ENCODE data around the gene WASHC4.

Gene WASHC4, protein sequence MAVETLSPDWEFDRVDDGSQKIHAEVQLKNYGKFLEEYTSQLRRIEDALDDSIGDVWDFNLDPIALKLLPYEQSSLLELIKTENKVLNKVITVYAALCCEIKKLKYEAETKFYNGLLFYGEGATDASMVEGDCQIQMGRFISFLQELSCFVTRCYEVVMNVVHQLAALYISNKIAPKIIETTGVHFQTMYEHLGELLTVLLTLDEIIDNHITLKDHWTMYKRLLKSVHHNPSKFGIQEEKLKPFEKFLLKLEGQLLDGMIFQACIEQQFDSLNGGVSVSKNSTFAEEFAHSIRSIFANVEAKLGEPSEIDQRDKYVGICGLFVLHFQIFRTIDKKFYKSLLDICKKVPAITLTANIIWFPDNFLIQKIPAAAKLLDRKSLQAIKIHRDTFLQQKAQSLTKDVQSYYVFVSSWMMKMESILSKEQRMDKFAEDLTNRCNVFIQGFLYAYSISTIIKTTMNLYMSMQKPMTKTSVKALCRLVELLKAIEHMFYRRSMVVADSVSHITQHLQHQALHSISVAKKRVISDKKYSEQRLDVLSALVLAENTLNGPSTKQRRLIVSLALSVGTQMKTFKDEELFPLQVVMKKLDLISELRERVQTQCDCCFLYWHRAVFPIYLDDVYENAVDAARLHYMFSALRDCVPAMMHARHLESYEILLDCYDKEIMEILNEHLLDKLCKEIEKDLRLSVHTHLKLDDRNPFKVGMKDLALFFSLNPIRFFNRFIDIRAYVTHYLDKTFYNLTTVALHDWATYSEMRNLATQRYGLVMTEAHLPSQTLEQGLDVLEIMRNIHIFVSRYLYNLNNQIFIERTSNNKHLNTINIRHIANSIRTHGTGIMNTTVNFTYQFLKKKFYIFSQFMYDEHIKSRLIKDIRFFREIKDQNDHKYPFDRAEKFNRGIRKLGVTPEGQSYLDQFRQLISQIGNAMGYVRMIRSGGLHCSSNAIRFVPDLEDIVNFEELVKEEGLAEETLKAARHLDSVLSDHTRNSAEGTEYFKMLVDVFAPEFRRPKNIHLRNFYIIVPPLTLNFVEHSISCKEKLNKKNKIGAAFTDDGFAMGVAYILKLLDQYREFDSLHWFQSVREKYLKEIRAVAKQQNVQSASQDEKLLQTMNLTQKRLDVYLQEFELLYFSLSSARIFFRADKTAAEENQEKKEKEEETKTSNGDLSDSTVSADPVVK

DNA sequence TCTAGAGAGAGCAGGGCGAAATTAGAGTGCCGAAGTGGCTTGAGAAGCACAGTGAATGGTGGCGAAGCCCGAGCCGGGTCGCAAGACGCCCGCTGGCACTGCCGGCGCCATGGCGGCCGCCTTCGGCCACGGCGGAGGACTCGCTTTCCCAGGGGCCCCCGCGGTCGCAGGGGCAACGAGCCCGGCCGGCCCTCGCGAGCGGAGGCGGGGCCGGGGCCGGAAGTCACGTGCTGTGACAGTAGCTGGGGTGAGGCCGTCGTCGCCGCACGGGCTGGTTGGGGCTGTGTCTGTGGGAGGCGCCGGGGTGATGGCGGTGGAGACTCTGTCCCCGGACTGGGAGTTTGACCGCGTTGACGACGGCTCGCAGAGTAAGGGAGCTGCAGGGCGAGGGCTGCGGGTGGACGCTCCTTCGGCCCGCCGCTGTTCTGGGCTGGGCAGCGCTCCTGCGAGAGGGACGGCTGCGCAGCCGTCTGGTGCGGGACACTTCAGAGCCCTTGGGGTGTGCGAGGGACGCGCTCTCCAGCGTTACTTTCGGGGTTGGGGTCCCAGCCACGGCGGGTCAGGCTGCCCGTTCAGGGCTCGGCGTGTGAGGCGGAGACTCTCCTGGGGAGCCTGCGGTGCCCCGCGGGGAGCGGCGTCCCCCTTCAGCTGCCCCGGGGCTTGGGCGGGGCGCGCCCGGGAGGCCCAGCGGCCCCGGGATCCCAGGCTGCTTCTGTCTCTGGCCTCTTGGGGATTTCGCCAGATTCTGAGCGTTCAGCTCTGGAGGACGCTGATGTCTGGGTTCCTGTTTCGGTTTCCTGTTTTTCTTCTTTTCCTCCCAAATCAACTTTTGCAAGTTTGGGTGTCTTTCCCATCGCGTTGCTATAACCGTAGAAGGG is at the start of gene WASHC4:
TSS of gene WASHC4 (plus strand) at position 238 of the 878 bp plus-strand sequence. CDS start at position 308, 70 bp downstream.
- peak; percentile 79 to 93 for DNase-seq (ENCODE audit: low read depth in 2 of 2)

DNA sequence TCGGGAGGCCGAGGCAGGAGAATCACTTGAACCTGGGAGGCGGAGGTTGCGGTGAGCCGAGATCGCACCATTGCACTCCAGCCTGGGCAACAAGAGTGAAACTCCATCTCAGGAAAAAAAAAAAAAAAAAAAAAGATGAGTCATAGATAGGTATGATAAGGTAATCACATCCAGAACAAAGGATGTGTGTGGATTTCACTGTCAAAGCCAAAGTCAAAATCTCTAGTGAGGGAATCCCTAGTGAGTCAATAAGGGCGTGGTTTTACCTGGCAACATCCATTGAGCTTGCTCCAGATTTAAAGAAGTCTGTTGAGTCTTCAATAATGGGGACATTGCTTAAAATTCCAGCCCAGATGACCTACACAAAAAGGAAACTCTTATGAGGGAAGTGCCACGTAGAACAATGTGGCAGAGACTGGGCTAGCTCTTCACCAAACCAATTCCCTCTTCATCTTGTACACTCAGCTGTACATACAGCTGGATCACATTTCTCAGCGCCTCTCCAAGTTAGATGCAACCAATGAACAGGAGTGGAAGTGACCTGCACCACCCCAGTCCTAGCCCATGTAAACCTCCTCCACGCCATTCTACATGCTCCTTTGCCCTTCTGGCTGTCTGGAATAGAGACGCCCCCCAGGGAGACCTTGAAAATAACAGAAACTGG is 46.7 kb upstream of the WASHC4 start:
- no peak for DNase-seq (ENCODE audit: low read depth in 2 of 2)

DNA sequence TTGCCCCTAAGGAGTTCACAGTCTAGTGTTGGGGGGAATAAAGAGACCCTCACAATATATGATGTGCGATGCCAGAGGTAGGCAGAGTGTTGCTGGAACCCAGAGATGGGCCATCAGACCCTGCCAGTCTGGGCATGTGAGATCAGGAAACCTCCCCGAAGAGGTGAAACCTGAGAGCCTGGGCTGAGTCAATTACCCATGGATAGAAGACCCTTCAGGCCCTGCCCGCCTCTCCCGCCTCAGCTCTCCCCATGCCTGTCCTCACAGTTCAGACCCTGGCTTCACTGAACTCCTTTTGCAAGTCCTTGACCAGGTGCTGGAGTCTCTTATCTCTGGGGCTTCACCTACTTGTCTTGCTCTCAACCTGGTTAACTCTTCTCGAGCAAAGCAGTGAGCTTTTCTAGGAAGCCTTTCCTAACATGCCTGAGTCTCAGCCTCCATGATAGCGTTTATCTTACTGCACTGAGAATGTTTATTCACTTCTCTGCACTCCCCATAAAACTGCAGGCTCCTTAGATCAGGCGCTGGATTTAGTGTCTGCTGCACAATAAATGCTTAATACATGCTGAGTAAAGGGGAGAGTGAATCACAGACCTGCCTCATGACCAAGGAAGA is 42.9 kb upstream of the WASHC4 start:
- DNase-seq (ENCODE audit: low read depth in 2 of 2) = no peak

DNA sequence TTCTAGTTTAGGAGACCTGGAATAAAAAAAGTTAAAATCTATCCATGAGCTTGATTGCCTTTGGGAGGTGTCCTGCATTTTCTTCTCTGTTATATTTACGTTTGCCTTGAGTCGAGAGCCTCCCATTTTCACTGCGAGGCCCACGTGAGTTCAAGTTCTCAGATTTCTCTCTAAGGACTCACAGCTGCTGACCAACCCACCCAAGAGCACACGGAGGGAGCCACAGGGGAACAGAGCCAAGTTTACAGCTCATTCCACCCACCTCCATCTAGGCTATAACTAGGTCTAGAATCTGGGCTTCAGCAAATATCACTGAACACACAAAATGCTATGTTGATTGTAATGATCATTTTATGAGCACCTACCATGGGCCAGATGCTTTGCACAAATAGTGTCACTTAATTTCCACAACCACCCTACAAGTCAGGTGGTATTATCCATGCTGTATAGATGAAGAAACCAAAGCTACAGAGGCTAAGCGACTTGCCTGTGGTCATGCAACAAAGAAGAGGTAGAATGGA is 40.0 kb upstream of the WASHC4 start:
- DNase-seq (ENCODE audit: low read depth in 2 of 2) = no peak

DNA sequence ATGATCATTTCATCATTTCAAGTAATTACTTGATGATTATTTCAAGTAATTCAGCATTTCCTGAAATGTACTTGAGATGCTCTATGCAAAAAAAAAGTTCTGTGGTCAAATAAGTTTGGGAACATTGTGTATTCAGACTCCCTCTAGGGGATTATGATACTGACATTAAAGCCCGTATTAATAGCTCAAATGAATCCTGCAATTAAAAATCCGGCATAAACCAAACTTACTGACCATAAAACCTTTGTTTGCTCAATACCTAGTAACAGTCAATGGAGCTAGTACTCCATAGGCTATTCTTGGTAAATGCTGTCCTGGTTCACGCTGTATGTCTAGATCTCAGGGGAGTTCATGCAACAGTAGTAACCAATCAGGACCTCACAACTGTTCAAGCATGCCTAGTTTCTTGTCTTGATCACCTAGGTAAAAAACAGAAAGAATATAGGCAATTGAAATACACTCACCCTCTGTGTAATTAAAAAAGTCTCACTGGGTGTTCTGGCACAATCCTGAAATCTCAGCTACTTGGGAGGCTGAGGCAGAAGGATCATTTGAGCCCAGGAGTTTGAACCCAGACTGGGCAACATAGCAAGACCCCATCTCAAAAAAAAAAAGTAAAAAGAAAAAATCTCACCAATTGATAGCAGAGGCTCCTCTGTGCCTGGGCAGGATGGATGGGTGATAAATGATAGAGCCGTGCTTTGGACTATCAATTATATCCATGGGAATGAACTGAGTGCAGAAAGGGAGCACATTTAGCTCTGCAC is 37.4 kb upstream of the WASHC4 start:
- no peak for DNase-seq (ENCODE audit: low read depth in 2 of 2)

DNA sequence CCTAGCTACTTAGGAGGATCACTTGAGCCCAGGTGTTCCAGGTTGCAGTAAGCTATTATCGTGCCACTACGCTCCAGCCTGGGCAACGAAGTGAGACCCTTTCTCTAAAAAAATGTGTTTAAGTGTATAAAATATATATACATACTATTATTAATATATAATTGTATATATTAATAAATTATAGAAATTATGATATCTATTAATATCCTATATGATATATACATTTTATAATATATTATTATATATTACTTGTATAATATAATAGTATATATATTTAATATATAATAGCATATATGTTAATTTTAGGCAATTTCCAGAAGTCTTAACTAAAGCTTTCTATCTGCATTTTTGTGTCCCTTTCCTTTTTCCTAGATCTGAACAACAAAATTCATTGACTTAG is 35.5 kb upstream of the WASHC4 start:
- no peak for DNase-seq (ENCODE audit: low read depth in 2 of 2)

DNA sequence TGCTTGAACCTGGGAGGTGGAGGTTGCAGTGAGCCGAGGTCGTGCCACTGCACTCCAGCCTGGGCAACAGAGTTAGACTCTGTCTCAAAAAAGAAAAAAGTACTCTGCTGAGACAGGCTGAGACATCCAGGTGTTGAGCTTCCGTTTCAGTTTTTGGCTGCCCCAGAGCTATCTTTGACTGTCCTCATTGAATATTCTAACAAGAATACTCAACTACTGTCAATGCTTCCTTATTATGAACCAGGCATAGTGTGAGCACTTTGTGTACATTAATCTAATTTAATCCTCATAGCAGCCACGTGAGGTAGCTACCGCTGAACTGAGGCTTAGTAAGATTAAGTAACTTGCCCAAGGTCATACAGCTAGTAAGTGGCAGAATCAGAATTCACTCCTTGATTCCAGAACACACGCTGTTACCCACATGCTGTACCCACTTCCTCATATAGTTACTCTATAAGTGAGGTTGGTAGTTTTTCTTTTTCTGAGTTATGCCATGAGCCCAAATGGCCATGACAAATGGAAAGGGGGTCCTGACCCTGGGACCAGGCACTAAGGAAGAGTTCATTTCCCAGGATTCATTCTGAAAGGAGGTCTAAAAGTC is 34.5 kb upstream of the WASHC4 start:
- no peak for DNase-seq (ENCODE audit: low read depth in 2 of 2)

DNA sequence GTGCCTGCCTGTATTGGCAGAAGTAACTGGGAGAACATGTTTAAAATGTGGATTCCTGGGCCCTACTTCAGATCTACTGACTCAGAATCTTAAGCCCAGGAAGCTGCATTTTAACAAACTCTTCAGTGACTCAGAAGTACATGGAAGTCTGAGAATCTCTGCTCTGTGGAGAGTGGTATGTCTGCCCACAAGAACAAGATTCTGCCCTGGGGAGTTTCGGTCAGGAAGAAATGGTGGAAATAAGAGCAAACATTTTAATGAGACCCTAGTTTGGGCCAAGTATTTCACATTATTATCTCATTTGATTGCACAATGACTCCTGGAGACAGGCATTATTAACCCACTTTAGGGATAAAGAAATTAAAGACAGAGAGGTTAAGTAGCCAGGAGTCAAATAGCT is 31.4 kb upstream of the WASHC4 start:
- DNase-seq (ENCODE audit: low read depth in 2 of 2) = no peak

DNA sequence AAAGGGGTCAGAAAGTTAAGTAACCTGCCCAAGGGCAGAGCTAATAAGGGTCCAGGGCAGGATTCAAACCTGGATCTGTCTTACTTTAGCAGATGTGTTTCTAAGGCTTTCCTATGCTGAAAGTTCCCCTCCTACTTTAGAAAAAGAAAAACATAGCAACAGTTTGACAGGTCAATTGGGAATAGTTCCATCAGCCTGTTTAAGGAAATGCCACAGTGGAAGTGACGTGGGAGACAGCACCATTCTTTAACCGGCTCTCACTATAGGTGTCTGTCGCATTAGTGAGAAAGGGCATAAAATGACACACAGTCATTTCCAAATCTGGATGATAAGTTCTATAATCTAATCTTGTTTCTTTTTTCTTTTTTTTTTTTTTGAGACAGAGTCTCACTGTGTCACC is 30.6 kb upstream of the WASHC4 start:
- DNase-seq (ENCODE audit: low read depth in 2 of 2) = no peak

DNA sequence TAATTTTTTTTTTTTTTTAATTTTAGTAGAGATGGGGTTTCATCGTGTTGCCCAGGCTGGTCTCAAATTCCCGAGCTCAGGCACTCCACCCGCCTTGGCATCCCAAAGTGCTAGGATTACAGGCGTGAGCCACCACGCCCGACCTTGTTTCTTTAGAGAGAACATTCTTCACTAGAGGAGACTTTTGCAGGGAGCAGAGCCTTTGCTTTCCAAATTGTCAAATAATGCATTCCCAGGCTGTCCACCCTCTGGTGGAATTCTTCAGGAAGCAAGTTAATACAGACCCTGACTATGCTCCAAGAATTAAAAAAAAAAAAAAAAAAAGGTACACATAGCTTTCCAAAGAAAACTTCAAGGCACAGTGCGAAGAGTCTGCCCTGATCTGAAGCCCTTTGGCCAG is 30.1 kb upstream of the WASHC4 start:
- no peak for DNase-seq (ENCODE audit: low read depth in 2 of 2)

DNA sequence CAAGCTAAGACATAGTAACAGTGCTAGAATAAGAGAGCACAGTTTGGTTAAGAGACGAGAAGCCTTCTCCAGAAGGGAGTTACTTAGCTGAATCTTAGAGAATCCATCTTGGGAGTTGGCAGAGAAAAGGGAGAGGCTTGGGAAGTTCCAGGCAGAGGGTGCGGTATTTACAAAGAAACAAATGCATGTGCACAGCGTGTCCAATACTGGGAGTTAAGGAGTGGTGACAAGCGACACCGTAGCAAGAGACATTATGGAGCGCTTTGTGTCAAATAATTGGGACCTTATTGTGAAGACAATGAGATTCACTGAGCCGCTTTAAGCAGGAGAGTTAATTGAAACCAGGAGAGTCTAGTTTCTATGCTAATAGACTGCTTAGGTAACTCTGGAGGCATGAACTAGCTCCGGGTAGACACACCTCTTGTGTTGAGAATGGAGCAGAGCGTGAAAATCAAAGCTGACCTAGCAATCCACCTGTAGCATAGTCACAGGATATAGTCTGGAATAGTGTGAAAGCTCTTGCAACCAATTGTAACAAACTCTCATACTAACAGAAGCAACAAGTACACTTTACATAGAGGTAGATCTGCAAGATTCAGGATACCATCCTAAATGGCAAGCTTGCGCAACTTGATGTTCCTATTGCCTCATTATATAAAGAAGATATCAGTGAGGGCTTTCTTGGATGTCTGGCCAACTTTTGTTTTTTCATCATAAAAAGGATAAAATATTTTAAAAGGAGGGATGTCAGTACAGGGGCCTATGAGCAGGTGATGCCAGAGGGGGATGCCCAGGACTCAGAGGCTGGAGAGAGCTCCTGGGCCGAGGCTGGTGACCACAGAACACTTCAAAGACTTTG is 28.6 kb upstream of the WASHC4 start:
- DNase-seq (ENCODE audit: low read depth in 2 of 2) = no peak

DNA sequence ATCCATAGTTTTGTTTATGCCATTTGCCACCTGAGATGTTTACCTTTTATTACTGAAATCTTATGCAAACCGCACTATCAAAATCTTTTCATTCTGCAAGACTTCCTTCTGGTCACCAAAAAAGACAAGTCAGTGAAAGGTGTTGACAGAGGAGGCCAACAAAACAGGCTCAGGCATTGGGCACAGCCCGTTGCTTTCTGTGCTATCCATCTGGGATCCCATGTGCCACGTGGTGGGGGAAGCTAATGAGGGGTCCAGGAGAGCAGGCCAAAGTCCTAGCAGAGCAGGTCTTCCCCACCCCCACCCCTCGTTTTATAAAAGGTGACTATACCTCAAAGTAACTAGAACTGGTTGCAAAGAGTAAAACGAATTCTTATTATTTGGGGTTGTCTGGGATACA is 24.5 kb upstream of the WASHC4 start:
- DNase-seq (ENCODE audit: low read depth in 2 of 2) = no peak

DNA sequence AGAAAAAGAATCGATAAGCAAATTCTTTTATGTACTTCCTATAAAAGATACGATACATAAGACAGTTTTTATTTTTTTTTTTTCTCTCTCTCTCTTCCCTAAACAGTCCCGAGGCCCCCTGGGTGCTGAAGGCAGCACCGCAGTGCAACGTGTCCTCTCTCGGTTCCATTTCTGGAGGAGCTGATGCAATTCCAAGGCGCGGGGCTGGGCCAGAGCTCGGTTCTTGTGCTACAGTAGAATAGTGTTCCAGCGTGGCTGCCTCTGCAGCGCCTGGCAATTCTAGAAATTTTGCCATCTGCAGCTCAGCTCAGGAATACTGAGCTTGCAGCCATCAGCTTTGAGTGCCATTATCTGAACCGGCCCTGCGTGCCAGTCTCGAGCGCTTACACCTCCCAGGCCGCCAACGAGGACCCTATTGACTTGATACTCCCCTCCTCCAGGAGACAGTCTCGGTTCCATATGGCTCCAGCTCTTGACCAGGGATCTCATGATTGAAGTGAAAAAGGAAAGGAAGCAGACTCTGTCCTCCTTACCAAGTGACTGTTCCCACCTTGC is 23.9 kb upstream of the WASHC4 start:
- DNase-seq (ENCODE audit: low read depth in 2 of 2) = no peak

DNA sequence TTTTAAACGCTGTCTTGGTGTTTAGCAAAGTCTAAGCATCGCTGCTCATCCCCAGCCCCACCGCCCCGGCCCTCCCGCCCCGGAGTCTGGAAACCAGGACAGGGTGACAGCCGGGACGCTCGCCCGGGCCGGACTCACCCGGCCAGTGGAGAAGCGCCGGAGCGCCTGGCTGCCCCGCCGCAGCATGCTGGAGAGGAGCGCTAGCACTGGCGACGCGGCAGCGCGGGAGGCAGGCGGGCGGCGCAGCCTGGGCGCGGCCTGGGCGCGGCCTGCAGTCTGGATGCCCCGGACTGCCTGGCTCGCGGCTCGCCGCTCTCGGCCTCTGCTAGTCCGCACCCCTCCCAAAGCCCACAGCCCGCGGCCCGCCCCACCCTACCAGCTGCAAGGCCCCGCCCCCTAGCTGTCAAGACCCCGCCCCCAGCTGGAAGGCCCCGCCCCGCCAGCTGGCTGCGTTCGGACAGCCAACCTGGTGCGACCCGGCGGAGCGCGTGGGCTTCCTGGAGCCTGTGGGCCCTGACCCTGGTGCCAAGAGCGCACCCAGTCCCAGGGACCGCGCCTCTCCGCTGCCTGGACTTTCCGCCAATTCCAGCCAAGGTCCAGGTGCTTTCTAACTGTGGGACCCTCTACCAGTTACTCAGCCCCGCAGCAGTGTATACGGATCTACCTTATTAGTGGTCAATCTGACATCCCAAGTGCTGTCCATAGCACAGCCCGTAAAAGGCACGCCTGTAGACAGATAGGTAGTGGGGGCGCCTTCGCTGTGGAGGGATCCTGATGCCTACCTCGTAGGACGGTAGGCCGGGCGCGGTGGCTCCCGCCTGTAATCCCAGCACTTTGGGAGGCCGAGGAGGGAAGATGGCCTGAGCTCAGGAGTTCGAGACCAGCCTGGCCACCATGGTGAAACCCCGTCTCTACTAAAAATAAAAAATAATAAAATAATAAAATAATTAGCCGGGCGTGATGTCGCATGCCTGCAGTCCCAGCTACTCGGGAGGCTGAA is 23.0 kb upstream of the WASHC4 start, which contains the start of gene ALDH1L2:
TSS of gene ALDH1L2 (minus strand) at position 208 of the 1,000 bp plus-strand sequence. CDS start at position 186, 22 bp downstream.
- peak; percentile 16 to 30 for DNase-seq (ENCODE audit: low read depth in 2 of 2)

DNA sequence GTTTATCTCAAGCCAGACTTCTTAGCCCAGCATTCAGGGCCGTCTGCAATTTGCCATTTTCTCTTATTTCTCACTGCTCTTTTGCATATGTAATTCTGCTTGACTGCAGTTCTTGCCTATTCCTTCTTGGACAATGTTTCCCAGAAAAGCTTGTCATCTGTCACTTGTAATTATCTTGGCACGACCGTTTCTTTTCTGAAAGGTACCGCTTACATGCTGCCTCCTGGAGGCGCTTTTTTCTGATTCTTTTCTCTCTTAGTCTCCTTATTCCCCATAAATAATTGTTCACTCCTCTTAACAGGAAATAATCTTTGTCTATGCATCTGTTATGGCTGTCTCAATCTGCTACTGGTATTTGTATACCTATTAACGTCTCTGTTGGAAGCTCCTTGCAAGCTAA is 22.0 kb upstream of the WASHC4 start:
- DNase-seq (ENCODE audit: low read depth in 2 of 2) = no peak

DNA sequence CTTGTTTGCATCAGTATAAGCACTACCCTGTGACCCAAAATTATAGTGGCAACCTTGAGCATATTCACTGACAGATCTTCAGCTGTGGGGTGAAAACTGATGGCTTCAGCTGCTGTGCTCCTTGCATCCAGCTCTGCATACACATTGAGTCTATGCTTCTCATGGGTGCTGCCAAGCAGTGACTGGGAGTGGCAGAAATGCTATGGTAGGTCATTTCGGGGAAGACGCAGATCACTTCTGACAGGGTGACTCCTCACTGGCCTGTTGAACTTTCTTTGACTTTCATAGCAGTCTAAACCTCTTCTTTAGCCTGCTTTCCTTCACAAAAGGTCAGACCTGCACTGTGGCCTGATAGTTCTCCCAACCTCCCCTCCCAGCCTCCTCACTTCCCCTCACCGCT is 17.7 kb upstream of the WASHC4 start:
- no peak for DNase-seq (ENCODE audit: low read depth in 2 of 2)
